K562 (cell line): ENCODE data around the gene ARSD. TPM values are rescaled to one million over a fixed set of nuclear protein-coding genes. Genes with fewer than 3 reads are reported as not detected.
"Not testable (repeated sequence)": the region's sequence is repeated elsewhere in the genome, so short reads cannot be mapped to it uniquely, and the experiment has no call there.

Source experiments
- ATAC-seq: fragments of 200-7000 bp; cut with Tn5 transposase; 3 replicates; pipeline ENCODE4 v1.9.1; 2020; ENCODE audit warnings: moderate library complexity
- BruUV-seq: library from RNA; stranded (reverse); fragments of 400-500 nt; replicated peaks from 2 replicates; lab custom pipeline; 2021; lab: Mats Ljungman, UMichigan
- CTCF ChIA-PET: fragments of 300-600 bp; formaldehyde crosslinking; extraction: SDS; loops from one replicate; lab custom pipeline; 2021; ENCODE audit warnings: low intra/inter-chr PET ratio; lab: Yijun Ruan, JAX
- POLR2A ChIA-PET: fragments of 300-600, 350-650 bp; sonication (Branson Sonifier 250); formaldehyde crosslinking; extraction: SDS; loops from one replicate; lab custom pipeline; 2021; ENCODE audit warnings: antibody characterized with exemption, inconsistent platforms; lab: Yijun Ruan, JAX
- DNase-seq, 4 experiments: peaks; one replicate each; pipeline versions ENCODE4 v3.0.0 to v3.0.0-alpha.2; 2011 to 2018; ENCODE audit warnings: low spot score in 3 of 4, mixed read lengths in 3 of 4; ENCODE audit errors: extremely low read depth in 1 of 4
- FAIRE-seq: peaks from 2 replicates; lab custom pipeline; 2011; peaks lifted over from hg19 to GRCh38; lab: Jason Lieb, UNC
- H2AFZ ChIP-seq: 2 replicates; pipeline ENCODE4 v1.6.0; 2011; ENCODE audit warnings: low read depth, low read length, control low read depth, inconsistent platforms
- H3K27ac ChIP-seq: fragments of 200-600 bp; 3 replicates; pipeline ENCODE4 v1.8.0; 2011; ENCODE audit warnings: low read depth, mild to moderate bottlenecking, control low read depth, inconsistent platforms, low read length, moderate library complexity, mixed read lengths; ENCODE audit errors: extremely low read depth
- H3K27me3 ChIP-seq, 2 experiments: fragments of 300-600 bp in 1 of 2; 2 replicates in 1 of 2; 3 replicates in 1 of 2; pipeline versions ENCODE4 v1.6.0 to v1.8.0; 2011; ENCODE audit warnings: inconsistent platforms in 2 of 2, low read length in 2 of 2, mild to moderate bottlenecking in 1 of 2, mixed read lengths in 1 of 2, moderate library complexity in 1 of 2; ENCODE audit not compliant: control insufficient read depth in 2 of 2, insufficient read depth in 2 of 2
- H3K36me3 ChIP-seq: fragments of 300-600 bp; 3 replicates; pipeline ENCODE4 v1.8.0; 2011; ENCODE audit warnings: mild to moderate bottlenecking, low read length, inconsistent platforms; ENCODE audit not compliant: control insufficient read depth, insufficient read depth
- H3K4me1 ChIP-seq, 2 experiments: fragments of 200-600 bp in 1 of 2; replicated peaks in 1 of 2; 2 replicates in 1 of 2; 3 replicates in 1 of 2; pipeline versions ENCODE4 v1.5.1 to v1.8.0; 2011; ENCODE audit warnings: inconsistent platforms in 2 of 2, low read length in 2 of 2, mild to moderate bottlenecking in 1 of 2, mixed read lengths in 1 of 2, moderate library complexity in 1 of 2; ENCODE audit not compliant: control insufficient read depth in 2 of 2, insufficient read depth in 2 of 2
- H3K4me2 ChIP-seq: 2 replicates; pipeline ENCODE4 v1.6.1; 2011; ENCODE audit warnings: low read length, control low read depth, inconsistent platforms, mixed read lengths; ENCODE audit not compliant: insufficient read depth
- H3K4me3 ChIP-seq: fragments of 200-600 bp; sonication (generic), shearing (Covaris generic); 2 replicates; pipeline ENCODE4 v1.5.1; 2016; ENCODE audit warnings: control low read depth, inconsistent platforms
- H3K79me2 ChIP-seq: fragments of 200-600 bp; 3 replicates; pipeline ENCODE4 v1.8.0; 2011; ENCODE audit warnings: low read length, inconsistent platforms; ENCODE audit not compliant: control insufficient read depth, insufficient read depth
- H3K9ac ChIP-seq, 2 experiments: 2 replicates each; pipeline versions ENCODE4 v1.6.0 to v1.6.1; 2011; ENCODE audit warnings: low read depth in 2 of 2, low read length in 2 of 2, control low read depth in 1 of 2, inconsistent platforms in 1 of 2, mild to moderate bottlenecking in 1 of 2, mixed read lengths in 1 of 2; ENCODE audit not compliant: insufficient read depth in 1 of 2
- H3K9me1 ChIP-seq: one replicate; pipeline ENCODE4 v1.6.0; 2011; ENCODE audit warnings: inconsistent platforms, mild to moderate bottlenecking, low read length, moderate library complexity; ENCODE audit not compliant: control insufficient read depth, insufficient read depth
- H3K9me3 ChIP-seq: replicated peaks from 2 replicates; pipeline ENCODE4 v1.5.1; 2011; ENCODE audit warnings: low read depth, low read length, inconsistent platforms; ENCODE audit not compliant: control insufficient read depth, insufficient read depth
- H4K20me1 ChIP-seq: replicated peaks from 2 replicates; pipeline ENCODE4 v1.6.1; 2011; ENCODE audit warnings: low read length, inconsistent platforms, mixed read lengths; ENCODE audit not compliant: control insufficient read depth, insufficient read depth
- BCOR ChIP-seq: fragments of 450-650 bp; IDR thresholded peaks from 2 replicates; pipeline ENCODE4 v1.6.1; 2016
- DDX20 ChIP-seq: fragments of 450-650 bp; IDR thresholded peaks from 2 replicates; pipeline ENCODE4 v1.6.1; 2016; ENCODE audit warnings: missing genetic modification characterization, low read depth, mild to moderate bottlenecking, missing compliant biosample characterization, moderate library complexity
- FOXJ3 ChIP-seq: sonication (generic); formaldehyde crosslinking; IDR thresholded peaks from 2 replicates; pipeline ENCODE4 v1.4.0; 2020; ENCODE audit warnings: mild to moderate bottlenecking, missing genetic modification reagents
- GATAD2A ChIP-seq: fragments of 450-650 bp; IDR thresholded peaks from 2 replicates; pipeline ENCODE4 v1.6.1; 2017
- MYNN ChIP-seq, 2 experiments: sonication (generic); formaldehyde crosslinking in 1 of 2; IDR thresholded peaks; 2 replicates each; pipeline versions ENCODE4 v1.5.0 to v1.6.1; 2016 to 2020; ENCODE audit warnings: antibody characterized with exemption in 1 of 2, missing genetic modification reagents in 1 of 2
- OTX1 ChIP-seq: fragments of 450-650 bp; formaldehyde crosslinking; IDR thresholded peaks from 2 replicates; pipeline ENCODE4 v1.4.0; 2022; ENCODE audit warnings: mild to moderate bottlenecking
- PURB ChIP-seq: sonication (generic); formaldehyde crosslinking; IDR thresholded peaks from 2 replicates; pipeline ENCODE4 v1.9.0; 2021; ENCODE audit warnings: low read depth, mild to moderate bottlenecking, missing genetic modification reagents
- SMARCA5 ChIP-seq: fragments of 450-650 bp; IDR thresholded peaks from 2 replicates; pipeline ENCODE4 v1.6.1; 2016
- TFAM ChIP-seq: fragments of 250-450 bp; sonication (Bioruptor Pico); conservative IDR thresholded peaks from 2 replicates; pipeline ENCODE4 v1.5.0; 2021; ENCODE audit warnings: mild to moderate bottlenecking, moderate library complexity
- TRIM24 ChIP-seq, 2 experiments: fragments of 450-650 bp; IDR thresholded peaks; 2 replicates each; pipeline ENCODE4 v1.6.1; 2016
- ZNF121 ChIP-seq: sonication (generic); formaldehyde crosslinking; conservative IDR thresholded peaks from 2 replicates; pipeline ENCODE4 v1.8.0; 2022; ENCODE audit warnings: missing genetic modification reagents
- ZNF668 ChIP-seq: fragments of 250-450 bp; sonication (Bioruptor Pico); IDR thresholded peaks from 2 replicates; pipeline ENCODE4 v1.8.0; 2022; ENCODE audit warnings: mild to moderate bottlenecking, inconsistent platforms
- WGBS: fragments of 100-300 bp; shearing (Covaris generic); methylation state at CpG from one replicate; pipeline ENCODE4 v1.1.6; 2016; ENCODE audit warnings: low coverage, mixed read lengths; ENCODE audit not compliant: insufficient coverage; ENCODE audit errors: missing lambda C conversion rate; 5-methylcytosine and 5-hydroxymethylcytosine counted together
- in situ Hi-C: fragments of 300-500 bp; cut with MboI; formaldehyde crosslinking; loops from 4 replicates; pipeline ENCODE4 v1.15.0; 2018; ENCODE audit warnings: inconsistent platforms, mixed read lengths
- intact Hi-C: fragments of 100-400 bp; cut with micrococcal nuclease; formaldehyde crosslinking; loops from 2 replicates; pipeline ENCODE4 v1.14.2; 2022
- polyA plus RNA-seq, 8 experiments: library from polyadenylated mRNA; depleted of rRNA in 4 of 8; stranded (reverse) in 5 of 8; unstranded in 3 of 8; fragments of >200 nt; fragmentation: Nextera tagmentation in 2 of 8; fragmentation: Illumina TruSeq in 1 of 8; extraction: Ambion mirVana in 2 of 8; extraction: Trizol in 1 of 8; gene quantifications; 2 replicates each; pipeline versions ENCODE4 v1.2.1 to v1.2.3, GENCODE V29; 2011 to 2014; ENCODE audit warnings: inconsistent platforms in 1 of 8, missing spikeins in 1 of 8
- total RNA-seq, 7 experiments: library from RNA; depleted of rRNA in 6 of 7; stranded (reverse); fragments of >200 nt in 6 of 7; fragmentation: Illumina TruSeq in 2 of 7; extraction: Trizol in 2 of 7; gene quantifications; 2 replicates each; pipeline versions ENCODE4 v1.2.1 to v1.2.3, GENCODE V29; 2011 to 2021; ENCODE audit warnings: low replicate concordance in 1 of 7
- TF ChIP-seq, protein P1 (sequence below): sonication (generic); formaldehyde crosslinking; IDR thresholded peaks from 2 replicates; pipeline ENCODE4 v1.8.0; 2022; ENCODE audit warnings: mild to moderate bottlenecking, missing genetic modification reagents

Gene ARSD
- total and polyA plus RNA-seq, 9 of the 15 experiments (the other 6 are each of a cell fraction or from before 2014, with no cell fraction given), result 0.05 to 0.23 (median 0.09) TPM; not detected in 1

DNA sequence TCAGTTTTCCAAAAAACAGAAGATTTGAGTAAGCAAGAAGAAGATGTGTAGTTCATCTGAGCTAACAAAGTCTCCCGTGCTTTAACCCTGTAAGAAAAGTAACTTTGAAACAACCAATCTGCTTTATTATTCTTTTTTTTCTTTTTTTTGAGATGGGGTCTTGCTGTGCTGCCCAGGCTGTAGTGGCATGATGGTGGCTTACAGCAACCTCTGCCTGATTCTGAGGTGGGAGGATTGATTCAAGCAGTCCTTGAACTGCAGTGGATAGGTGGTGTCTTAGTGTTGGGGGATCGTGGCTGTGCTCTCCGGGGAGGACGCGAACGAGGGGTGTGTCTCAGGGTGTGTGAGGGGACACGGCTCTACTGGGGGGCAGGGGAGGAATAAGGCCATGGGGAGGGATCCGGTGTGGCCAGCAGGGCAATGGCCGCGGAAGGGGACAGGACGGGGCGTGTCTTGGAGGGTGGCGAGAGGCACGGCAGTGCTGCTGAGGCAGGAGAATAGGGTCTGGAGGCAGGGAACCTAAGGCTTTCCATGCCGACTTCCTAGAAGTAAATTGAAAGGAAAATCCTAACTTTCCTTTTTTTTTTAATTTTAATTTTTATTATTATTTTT is 2.4 kb downstream of the ARSD start:
- DNase-seq, result no peak
- no peak overlapping the region for H3K9ac ChIP-seq

DNA sequence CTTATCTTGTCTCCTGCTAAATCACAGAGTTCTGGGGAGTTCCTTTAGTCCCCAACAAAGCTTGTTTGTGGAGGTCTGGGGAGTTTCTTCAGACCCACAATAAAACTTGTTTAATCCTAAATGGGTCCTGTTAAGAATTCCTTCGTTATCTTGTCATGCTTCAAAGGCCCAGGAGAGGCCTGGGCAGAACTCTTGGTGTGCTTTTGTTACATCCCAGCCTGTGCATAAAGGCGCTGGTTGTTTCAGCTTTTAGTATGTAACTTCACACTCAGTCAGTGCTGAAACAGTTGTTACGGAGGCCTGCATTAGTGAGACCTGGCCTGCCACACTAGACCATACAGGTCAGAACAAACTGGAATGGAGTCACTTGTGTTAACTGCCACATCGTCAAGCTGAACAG is 2.9 kb downstream of the ARSD start:
- CTCF ChIA-PET, result not testable (repeated sequence)

More for the DNA sequence above, 2.4 kb downstream of the ARSD start:
- ChIA-PET CTCF (no interaction called here), POLR2A (no interaction called here)
- peaks cover 3 to 9% of the 10 kb centered on the region in 2 experiments; a peak in 4 of 5 replicates for H3K4me1 ChIP-seq
- no peaks in the 10 kb centered on the region for H3K36me3 ChIP-seq
- H2AFZ ChIP-seq, result no peak overlapping the region
- no peaks in the 10 kb centered on the region for H3K27me3 ChIP-seq
- BruUV-seq, result no TSS peak
- H3K9me3 ChIP-seq, result no peaks in the 10 kb centered on the region
- H3K27ac ChIP-seq, result no peak overlapping the region
- TF ChIP-seq DDX20, result no peak
- no peak for TF ChIP-seq PURB (CRISPR knock-in tag)
- no peak for TF ChIP-seq TFAM (CRISPR knock-in tag)
- TF ChIP-seq MYNN (IDR thresholded peaks at IDR 0.05), result no peak
- TF ChIP-seq MYNN (CRISPR knock-in tag; IDR thresholded peaks at IDR 0.05), result no peak
- TF ChIP-seq OTX1 (CRISPR knock-in tag), result no peak
- TF ChIP-seq ZNF121, result peak; percentile 61
- TF ChIP-seq FOXJ3 (CRISPR knock-in tag), result no peak
- no peak for TF ChIP-seq TRIM24 (IDR thresholded peaks at IDR 0.05)
- no peak for TF ChIP-seq SMARCA5
- TF ChIP-seq, protein P1, sequence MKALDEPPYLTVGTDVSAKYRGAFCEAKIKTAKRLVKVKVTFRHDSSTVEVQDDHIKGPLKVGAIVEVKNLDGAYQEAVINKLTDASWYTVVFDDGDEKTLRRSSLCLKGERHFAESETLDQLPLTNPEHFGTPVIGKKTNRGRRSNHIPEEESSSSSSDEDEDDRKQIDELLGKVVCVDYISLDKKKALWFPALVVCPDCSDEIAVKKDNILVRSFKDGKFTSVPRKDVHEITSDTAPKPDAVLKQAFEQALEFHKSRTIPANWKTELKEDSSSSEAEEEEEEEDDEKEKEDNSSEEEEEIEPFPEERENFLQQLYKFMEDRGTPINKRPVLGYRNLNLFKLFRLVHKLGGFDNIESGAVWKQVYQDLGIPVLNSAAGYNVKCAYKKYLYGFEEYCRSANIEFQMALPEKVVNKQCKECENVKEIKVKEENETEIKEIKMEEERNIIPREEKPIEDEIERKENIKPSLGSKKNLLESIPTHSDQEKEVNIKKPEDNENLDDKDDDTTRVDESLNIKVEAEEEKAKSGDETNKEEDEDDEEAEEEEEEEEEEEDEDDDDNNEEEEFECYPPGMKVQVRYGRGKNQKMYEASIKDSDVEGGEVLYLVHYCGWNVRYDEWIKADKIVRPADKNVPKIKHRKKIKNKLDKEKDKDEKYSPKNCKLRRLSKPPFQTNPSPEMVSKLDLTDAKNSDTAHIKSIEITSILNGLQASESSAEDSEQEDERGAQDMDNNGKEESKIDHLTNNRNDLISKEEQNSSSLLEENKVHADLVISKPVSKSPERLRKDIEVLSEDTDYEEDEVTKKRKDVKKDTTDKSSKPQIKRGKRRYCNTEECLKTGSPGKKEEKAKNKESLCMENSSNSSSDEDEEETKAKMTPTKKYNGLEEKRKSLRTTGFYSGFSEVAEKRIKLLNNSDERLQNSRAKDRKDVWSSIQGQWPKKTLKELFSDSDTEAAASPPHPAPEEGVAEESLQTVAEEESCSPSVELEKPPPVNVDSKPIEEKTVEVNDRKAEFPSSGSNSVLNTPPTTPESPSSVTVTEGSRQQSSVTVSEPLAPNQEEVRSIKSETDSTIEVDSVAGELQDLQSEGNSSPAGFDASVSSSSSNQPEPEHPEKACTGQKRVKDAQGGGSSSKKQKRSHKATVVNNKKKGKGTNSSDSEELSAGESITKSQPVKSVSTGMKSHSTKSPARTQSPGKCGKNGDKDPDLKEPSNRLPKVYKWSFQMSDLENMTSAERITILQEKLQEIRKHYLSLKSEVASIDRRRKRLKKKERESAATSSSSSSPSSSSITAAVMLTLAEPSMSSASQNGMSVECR (CRISPR knock-in tag), result no peak
- TF ChIP-seq GATAD2A, result no peak
- no peak for TF ChIP-seq ZNF668 (CRISPR knock-in tag)
- peak; percentile 29; the same call in 1 of the 2 replicates for TF ChIP-seq BCOR
- WGBS, result 56% methylated on average over 4 of the region's 15 CpGs
- in situ Hi-C loops, result no loop called here
- no peaks in the 10 kb centered on the region for H4K20me1 ChIP-seq
- no peak overlapping the region for H3K4me2 ChIP-seq
- intact Hi-C loops, result no loop called here
- no peak overlapping the region for H3K4me3 ChIP-seq
- no peaks in the 10 kb centered on the region for H3K9me1 ChIP-seq
- no peaks in the 10 kb centered on the region for H3K79me2 ChIP-seq
- no peak for FAIRE-seq
- ATAC-seq, result no peak

More for the DNA sequence above, 2.9 kb downstream of the ARSD start:
- H3K4me3 ChIP-seq, in situ Hi-C loops, H3K79me2 ChIP-seq, FAIRE-seq, POLR2A ChIA-PET, H3K4me2 ChIP-seq, BruUV-seq, H3K27ac ChIP-seq, H4K20me1 ChIP-seq, H2AFZ ChIP-seq, intact Hi-C loops, H3K27me3 ChIP-seq, H3K36me3 ChIP-seq, H3K9me3 ChIP-seq, H3K9ac ChIP-seq, DNase-seq, ATAC-seq, H3K9me1 ChIP-seq: not testable (repeated sequence)
- WGBS, result 51% methylated on average over 3 of the region's 4 CpGs
- peaks cover 7 to 11% of the 10 kb centered on the region in 2 experiments; a peak in 4 of 5 replicates for H3K4me1 ChIP-seq
